Uterus (tissue), 4 donors: ENCODE measurements around the gene CACNA2D2. TPM values are rescaled to one million over a fixed set of nuclear protein-coding genes. Genes with fewer than 3 reads are reported as not detected.

ENCODE experiments used
- DNase-seq, 2 donors: peaks; one replicate each; pipeline ENCODE4 v3.0.0-alpha.2; 2019 to 2020
- H3K27ac ChIP-seq, 2 donors: fragments of 200-600 bp; sonication (generic); 1 replicate in 1 of 2; 2 replicates in 1 of 2; pipeline ENCODE4 v1.5.1; 2016 to 2018
- H3K27me3 ChIP-seq, 2 donors: fragments of 200-600 bp; sonication (generic); one replicate each; pipeline ENCODE4 v1.5.1; 2018 to 2019; ENCODE audit warnings: control low read depth in 1 of 2
- H3K36me3 ChIP-seq, 2 donors: fragments of 200-600 bp; sonication (generic); one replicate each; pipeline ENCODE4 v1.5.1; 2019; ENCODE audit warnings: control low read depth in 1 of 2
- H3K4me1 ChIP-seq, 2 donors: fragments of 200-600 bp; sonication (generic); one replicate each; pipeline ENCODE4 v1.5.1; 2018 to 2019; ENCODE audit warnings: control low read depth in 1 of 2
- H3K4me3 ChIP-seq, 2 donors: fragments of 200-600 bp; sonication (generic); 1 replicate in 1 of 2; 2 replicates in 1 of 2; pipeline ENCODE4 v1.5.1; 2018 to 2019; ENCODE audit warnings: mild to moderate bottlenecking in 1 of 2
- H3K9me3 ChIP-seq, 2 donors: fragments of 200-600 bp; sonication (generic); one replicate each; pipeline ENCODE4 v1.5.1; 2019; ENCODE audit warnings: control low read depth in 1 of 2
- CTCF ChIP-seq, 4 experiments: fragments of 200-600 bp in 2 of 4; fragments of 450-650 bp in 2 of 4; sonication (generic) in 2 of 4; IDR thresholded peaks; one replicate each; pipeline ENCODE4 v1.5.1; 2016 to 2019; ENCODE audit warnings: antibody characterized with exemption in 4 of 4, mild to moderate bottlenecking in 2 of 4, moderate library complexity in 1 of 4
- POLR2A ChIP-seq, 2 donors: fragments of 450-650 bp; IDR thresholded peaks; one replicate each; pipeline ENCODE4 v1.6.1; 2016; ENCODE audit warnings: antibody characterized with exemption in 2 of 2, mild to moderate bottlenecking in 1 of 2, moderate library complexity in 1 of 2
- intact Hi-C: fragments of 100-400 bp; cut with DNase I; formaldehyde crosslinking; loops from one replicate; pipeline ENCODE4 v1.15.1; 2023; ENCODE audit warnings: low total_unique reads
- total RNA-seq, 4 donors: library from RNA; depleted of rRNA in 3 of 4; stranded (reverse); fragments of >200 nt in 3 of 4; gene quantifications; one replicate each; pipeline versions ENCODE4 v1.1.0 to v1.2.4, GENCODE V29; 2014 to 2023
- donor health status: DM: yes; HTN: yes; CAD: no.

CACNA2D2 gene
- total RNA-seq, 4 donors from 2014 or later = under 0.01 to 6.1 (median 5.3) TPM; not detected in 1

DNA sequence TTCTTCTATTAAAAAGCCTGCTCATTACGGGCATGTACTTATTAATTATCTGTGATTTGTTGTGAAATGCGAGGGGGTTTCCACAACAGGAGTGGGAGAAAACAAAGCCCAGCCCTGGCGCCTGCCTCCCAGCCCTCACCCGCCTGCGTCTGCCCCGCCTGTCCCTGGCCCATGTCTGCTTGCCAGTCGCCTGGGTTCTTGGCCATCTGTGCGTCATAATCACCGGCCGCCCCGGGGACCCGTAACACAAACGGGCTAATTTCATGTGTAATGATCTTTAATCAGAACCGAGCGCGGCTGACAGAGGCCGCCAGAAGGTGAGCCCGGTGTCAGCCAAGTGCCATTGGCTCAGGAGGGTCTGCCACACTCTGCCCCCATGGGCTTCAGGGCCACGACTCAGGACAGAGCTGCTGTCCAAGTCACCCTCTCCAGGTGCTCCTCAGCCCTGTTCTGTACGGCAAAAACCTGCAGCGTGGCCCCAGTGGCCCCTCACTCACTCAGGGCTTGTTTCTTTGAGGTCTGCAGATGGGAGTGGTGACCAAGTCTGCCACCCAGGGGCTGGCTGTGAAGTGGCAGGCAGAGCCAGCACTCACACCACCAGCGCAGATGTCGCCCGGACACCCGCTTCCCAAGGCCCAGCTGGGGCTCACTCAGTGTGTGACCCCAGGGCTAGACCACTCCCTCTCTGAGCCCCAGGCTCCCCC is 115.3 kb downstream of the CACNA2D2 start:
- Histone ChIP-seq H3K27ac (no peak overlapping the region), H3K36me3 (no peaks in the 10 kb centered on the region), H3K4me1 (no peaks in the 10 kb centered on the region), H3K27me3 (no peaks in the 10 kb centered on the region), H3K9me3 (no peaks in the 10 kb centered on the region), H3K4me3 (no peak overlapping the region)
- intact Hi-C loops = no loop called here
- TF ChIP-seq POLR2A (IDR thresholded peaks at IDR 0.05) (no peak), CTCF (IDR thresholded peaks at IDR 0.05) (peak in 1 of 4 experiments; percentile 13)
- DNase-seq = no peak

- Histone ChIP-seq H3K27me3 (no peaks in the 10 kb centered on the region), H3K4me3 (no peak overlapping the region), H3K36me3 (no peaks in the 10 kb centered on the region), H3K27ac (no peak overlapping the region), H3K9me3 (no peaks in the 10 kb centered on the region), H3K4me1 (no peaks in the 10 kb centered on the region)
- TF ChIP-seq POLR2A (IDR thresholded peaks at IDR 0.05) (no peak), CTCF (IDR thresholded peaks at IDR 0.05) (no peak)
- intact Hi-C loops = no loop called here
- no peak for DNase-seq
Observed at GRCh38 chr3:50385754-50386153, 117.7 kb downstream of the CACNA2D2 start.

- intact Hi-C loops = no loop called here
- H3K4me3 ChIP-seq = no peak overlapping the region
- H3K27me3 ChIP-seq = no peaks in the 10 kb centered on the region
- no peaks in the 10 kb centered on the region for H3K4me1 ChIP-seq
- no peak for TF ChIP-seq POLR2A (IDR thresholded peaks at IDR 0.05)
- H3K27ac ChIP-seq = no peak overlapping the region
- DNase-seq = no peak
- H3K36me3 ChIP-seq = no peaks in the 10 kb centered on the region
- H3K9me3 ChIP-seq = no peaks in the 10 kb centered on the region
Observed at GRCh38 chr3:50383750-50384149, 119.7 kb downstream of the CACNA2D2 start.

DNA sequence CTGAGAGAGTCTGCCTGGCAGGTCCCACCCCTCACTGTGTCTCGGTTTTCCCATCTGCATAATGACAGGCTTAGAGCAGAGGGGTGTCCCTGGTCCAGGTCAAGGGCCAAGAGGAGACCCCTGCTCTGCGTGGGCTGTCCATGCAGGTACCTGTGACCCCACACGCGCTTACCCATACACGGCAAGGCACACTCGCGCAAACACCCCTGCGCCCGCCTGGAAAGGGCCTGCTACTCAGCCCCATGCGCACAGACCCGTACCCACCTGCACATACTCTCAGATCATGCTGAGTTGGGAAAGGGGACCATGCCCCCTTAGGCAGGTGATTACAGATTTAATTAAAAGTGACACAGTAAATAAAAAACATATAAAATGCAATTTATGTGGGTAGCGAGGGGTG is 120.7 kb downstream of the CACNA2D2 start:
- H3K9me3 ChIP-seq = no peaks in the 10 kb centered on the region
- H3K27me3 ChIP-seq = no peaks in the 10 kb centered on the region
- TF ChIP-seq CTCF (IDR thresholded peaks at IDR 0.05) (no peak), POLR2A (IDR thresholded peaks at IDR 0.05) (no peak)
- no peaks in the 10 kb centered on the region for H3K36me3 ChIP-seq
- H3K4me1 ChIP-seq = no peaks in the 10 kb centered on the region
- H3K27ac ChIP-seq = no peak overlapping the region
- DNase-seq = no peak
- intact Hi-C loops = no loop called here
- no peak overlapping the region for H3K4me3 ChIP-seq

DNA sequence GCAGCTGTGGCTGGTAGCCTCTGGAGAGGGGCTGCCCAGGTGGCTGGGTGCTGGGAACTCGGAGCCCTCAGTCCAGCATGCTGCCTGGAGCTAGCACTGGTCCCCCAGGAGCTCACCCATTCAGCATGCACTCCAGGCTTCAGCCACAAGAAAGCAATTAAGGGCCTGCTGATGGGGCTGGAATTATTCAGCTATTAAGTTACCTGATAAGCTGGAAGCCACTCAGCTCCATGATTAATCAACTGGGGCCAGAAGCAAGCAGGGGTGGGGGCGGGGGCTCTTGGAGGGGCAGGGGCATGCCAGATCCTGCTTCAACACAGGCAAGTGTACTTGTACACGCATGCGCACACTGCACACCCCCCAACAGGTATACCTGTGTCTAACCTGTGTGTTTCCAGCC is 122.1 kb downstream of the CACNA2D2 start:
- H3K9me3 ChIP-seq = no peaks in the 10 kb centered on the region
- TF ChIP-seq CTCF (IDR thresholded peaks at IDR 0.05) = no peak
- no peak for TF ChIP-seq POLR2A (IDR thresholded peaks at IDR 0.05)
- intact Hi-C loops = no loop called here
- no peak overlapping the region for H3K4me3 ChIP-seq
- no peaks in the 10 kb centered on the region for H3K4me1 ChIP-seq
- H3K27me3 ChIP-seq = no peaks in the 10 kb centered on the region
- no peak for DNase-seq
- no peak overlapping the region for H3K27ac ChIP-seq
- H3K36me3 ChIP-seq = no peaks in the 10 kb centered on the region
